ELF-1 (cell line): ENCODE measurements around the gene SARM1.
"Not testable (repeated sequence)": the region's sequence is repeated elsewhere in the genome, so short reads cannot be mapped to it uniquely, and the experiment has no call there.

Experiments
- DNase-seq: peaks from one replicate; pipeline ENCODE4 v3.0.0-alpha.2; 2016; ENCODE audit warnings: low read depth, low spot score

The SARM1 gene

DNA sequence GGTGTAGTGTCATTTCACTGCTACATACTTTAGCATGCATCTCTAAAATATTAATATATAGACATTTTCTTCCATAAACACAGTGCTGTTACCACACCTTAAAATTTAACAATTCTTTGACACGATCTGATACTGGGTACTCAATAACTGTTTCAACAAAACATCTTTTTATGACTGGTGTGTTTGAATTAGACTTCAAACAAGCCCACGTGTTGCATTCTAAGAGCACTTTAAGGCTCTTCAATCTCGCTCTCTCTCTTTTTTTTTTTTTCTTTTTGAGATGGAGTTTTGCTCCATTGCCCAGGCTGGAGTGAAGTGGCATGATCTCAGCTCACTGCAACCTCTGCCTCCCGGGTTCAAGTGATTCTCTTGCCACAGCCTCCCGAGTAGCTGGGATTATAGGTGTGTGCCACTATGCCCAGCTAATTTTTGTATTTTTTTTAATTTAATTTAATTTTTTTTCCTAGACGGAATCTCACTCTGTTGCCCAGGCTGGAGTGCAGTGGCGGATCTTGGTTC is 50.4 kb downstream of the SARM1 start:
- no peak for DNase-seq

DNA sequence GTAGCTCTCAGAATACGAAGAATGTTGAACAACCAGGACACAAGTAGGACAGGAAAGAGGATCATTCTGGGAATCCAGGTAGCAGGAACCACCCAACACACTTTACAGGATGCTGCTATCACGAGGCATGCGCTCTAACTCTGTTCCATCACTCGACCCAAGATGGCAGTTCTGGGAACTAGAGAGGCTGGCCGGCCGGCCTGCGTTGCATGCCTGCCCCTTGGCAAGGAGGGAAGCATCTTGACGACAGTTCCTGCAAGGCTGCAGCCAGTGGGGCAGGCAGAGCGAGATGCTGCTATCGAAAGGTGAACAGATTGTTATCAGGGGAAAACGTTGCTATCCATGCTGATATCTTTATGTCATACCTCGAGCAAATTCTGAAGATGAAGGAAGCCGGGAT is 53.7 kb downstream of the SARM1 start:
- no peak for DNase-seq

DNA sequence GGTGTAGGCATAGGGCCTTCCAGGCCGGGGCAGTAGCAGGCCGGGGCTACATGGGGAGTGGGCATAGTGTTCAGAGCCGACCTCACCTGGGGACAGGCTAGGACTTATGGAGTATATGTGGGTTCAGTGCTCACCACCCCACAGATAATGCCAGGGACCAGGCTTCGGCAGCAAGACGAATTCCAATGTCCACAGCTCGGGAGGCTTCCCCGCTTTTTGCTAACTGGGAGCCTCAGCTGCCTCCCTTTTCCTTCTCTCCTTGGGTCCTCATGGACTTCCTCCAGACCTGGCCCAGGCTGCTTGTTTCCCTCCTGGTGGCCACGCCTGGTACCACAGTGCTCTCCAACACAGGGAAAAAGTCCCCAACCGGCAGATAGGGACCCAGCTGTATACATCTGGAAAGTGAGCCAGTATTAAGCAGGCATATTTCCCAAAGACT is 54.6 kb downstream of the SARM1 start:
- DNase-seq = peak; percentile 56

DNA sequence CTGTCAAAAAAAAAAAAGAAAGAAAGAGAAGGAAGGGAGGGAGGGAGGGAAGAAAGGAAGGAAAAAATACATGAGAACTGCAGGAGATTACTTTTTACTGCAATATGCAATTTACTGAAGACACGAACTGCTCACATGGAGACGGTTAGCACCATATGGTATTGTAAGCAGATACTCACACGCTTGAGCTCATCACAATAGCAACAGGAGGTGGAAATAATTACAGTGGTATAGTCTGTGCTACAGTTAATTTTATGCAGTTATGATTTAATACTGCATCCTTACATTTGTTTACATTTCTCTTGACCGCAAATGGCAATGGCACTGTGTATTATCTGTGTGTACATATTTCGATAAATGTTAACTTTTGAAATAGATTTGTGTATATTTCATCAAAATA is 55.9 kb downstream of the SARM1 start:
- no peak for DNase-seq

DNA sequence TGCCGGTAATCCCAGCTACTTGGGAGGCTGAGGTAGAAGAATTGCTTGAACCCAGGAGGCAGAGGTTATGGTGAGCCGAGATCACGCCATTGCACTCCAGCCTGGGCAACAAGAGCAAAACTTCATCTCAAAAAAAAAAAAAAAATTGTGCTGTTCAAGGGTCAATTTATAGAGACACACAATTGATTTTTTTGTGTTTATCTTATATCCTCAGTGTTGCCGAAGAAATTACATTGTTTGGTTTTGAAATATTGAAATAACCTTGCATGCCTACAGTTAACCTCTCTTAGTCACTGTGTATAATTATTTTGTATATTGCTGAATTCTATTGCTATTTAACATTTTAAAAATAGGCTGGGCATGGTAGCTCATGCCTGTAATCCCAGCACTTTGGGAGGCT is 56.5 kb downstream of the SARM1 start:
- DNase-seq = not testable (repeated sequence)

DNA sequence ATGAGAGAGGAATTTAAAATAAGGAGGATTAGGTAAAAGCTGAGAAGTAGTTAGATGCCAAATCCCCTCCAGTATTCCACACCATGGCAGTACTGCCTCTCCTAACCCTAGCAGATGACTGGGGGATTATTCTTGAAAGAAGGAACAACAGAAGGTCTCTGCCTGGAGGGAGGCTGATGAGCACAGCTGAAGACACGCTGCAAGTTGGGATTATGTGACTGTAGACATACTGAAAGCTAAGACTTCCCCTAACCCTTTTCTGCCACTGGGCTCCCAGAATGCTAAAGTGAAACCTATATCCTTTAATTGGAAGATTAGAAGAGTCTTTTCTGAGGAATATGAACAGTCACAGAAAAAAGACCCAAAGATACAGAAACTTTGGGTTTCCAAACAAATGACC is 62.2 kb downstream of the SARM1 start:
- no peak for DNase-seq

DNA sequence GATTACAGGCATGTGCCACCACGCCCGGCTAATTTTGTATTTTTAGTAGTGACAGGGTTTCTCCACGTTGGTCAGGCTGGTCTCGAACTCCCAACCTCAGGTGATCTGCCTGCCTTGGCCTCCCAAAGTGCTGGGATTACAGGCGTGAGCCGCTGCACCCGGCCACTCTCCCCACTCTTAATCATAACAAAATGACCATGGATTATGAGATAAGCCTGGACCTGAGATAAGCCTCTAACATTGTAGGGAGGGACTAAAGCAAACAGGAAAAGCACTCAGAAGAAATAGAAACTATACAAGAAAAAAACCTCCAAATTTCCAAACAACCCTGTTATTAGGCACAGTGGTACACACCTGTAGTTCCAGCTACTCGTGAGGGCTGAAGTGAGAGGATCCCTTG is 62.8 kb downstream of the SARM1 start:
- not testable (repeated sequence) for DNase-seq

DNA sequence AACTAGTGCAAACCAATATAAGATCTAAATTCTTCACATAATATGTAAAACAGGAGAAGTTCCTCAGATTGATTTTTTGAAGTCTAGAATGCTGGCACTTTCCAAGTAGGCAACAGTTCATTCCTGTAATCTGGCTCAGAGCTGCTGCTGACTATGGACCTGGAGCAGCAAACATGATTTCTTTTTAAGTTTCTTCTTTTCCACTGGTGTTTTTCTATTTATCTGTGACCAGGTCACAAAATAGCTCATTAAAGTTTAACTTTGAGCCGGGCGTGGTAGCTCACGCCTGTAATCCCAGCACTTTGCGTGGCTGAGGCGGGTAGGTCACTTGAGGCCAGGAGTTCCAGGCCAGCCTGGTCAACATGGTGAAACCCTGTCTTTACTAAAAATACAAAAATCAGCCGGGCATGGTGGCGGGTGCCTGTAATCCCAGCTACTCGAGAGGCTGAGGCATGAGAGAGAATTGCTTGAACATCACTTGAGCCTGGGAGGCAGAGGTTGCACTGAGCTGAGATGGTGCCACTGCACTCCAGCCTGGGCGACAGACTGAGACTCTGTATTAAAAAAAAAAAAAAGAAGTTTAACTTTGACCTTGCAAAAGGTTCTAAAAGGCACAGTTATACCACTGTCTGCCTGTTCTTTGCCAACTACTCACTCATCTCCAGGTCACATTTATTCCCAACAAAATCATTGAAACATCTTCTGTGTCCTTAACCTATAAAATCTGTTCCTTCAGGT is 72.6 kb downstream of the SARM1 start:
- no peak for DNase-seq

DNA sequence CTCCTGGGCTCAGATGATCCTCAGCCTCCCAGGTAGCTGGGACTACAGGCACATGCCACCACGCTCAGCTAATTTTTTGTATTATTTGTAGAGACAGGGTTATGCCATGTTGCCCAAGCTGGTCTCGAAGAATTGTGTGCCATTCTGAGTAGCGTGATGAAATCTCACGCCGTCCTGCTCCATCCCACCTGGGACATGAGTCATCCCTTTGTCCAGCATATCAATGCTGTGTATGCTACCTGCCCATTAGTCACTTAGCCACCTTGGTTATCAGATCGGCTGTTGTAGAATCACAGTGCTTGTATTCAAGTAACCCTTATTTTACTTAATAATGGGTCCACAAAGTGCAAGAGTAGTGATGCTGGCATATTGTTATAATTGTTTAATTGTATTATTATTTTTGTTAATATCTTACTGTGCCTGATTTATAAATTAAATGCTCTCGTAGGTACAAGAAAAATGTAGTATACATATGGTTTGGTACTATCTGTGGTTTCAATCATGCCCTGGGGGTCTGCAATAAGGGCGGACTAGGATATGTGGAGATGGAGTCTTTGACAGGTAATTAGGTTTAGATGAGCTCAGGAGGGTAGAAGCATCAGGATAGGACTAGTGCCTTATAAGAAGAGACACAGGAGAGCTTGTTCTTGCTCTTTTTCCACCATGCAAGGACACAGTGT is 75.4 kb downstream of the SARM1 start:
- DNase-seq = no peak

DNA sequence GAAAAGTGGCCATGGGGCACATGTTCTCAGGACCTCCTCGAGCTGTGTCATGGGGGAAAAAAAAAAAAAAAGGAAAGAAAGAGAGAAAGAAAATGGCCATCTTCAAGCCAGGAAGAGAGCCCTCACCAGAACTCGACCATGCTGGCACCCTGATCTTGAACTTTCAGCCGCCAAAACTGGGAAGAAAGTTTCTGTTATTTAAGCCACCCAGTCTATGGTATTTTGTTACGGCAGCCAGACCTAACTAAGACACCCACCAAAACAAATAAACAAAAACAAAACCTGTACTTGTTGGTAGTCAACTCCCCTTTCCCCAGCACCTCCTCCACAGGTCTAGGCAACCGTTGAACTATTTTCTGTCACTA is 75.9 kb downstream of the SARM1 start:
- DNase-seq = no peak

DNA sequence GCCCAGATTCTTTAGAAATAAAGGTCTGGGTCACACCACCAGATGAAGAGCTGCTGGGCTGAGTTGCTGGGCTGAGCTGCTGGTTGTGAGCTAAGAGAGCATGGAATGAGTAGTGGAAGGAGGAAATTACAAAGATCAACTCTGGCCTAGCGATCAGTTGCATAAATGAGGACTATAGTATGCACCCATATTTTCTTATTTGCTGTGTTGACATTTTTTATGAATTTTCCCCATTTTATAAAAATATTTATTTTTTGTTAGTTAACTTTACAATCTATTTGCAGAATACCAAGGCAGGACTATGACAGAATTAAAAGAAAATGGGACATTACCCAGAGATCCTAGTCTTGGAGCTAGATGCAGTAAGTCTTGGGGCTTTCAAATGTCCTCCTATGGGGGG is 78.4 kb downstream of the SARM1 start:
- no peak for DNase-seq
